Kidney epithelial cell (primary cell): Measurements from ENCODE around the gene PITPNB. TPM values are rescaled to one million over a fixed set of nuclear protein-coding genes. Genes with fewer than 3 reads are reported as not detected.

ENCODE experiments used
- DNase-seq: peaks from one replicate; pipeline ENCODE4 v3.0.0-alpha.2; 2010; ENCODE audit warnings: low read depth
- H3K27me3 ChIP-seq: 2 replicates; pipeline ENCODE4 v1.6.0; 2011; ENCODE audit warnings: low read length; ENCODE audit not compliant: control insufficient read depth, insufficient read depth
- H3K36me3 ChIP-seq: 2 replicates; pipeline ENCODE4 v1.5.1; 2011; ENCODE audit warnings: low read length; ENCODE audit not compliant: control insufficient read depth, insufficient read depth
- H3K4me3 ChIP-seq: 2 replicates; pipeline ENCODE4 v1.5.1; 2011; ENCODE audit warnings: low read depth, mild to moderate bottlenecking, control low read depth, low read length
- CTCF ChIP-seq: IDR thresholded peaks from 2 replicates; pipeline ENCODE4 v1.5.1; 2011; ENCODE audit warnings: mild to moderate bottlenecking, moderate library complexity, low read length, control low read depth, inconsistent platforms; ENCODE audit not compliant: insufficient read depth, poor library complexity, severe bottlenecking
- total RNA-seq: library from RNA; depleted of rRNA; stranded (reverse); fragments of >200 nt; gene quantifications from 2 replicates; pipeline ENCODE4 v1.2.3, GENCODE V29; 2015

PITPNB gene
- total RNA-seq, 1 donor from 2014 or later, result 32.3 TPM

- H3K36me3 ChIP-seq, result no peaks in the 10 kb centered on the region
- H3K4me3 ChIP-seq, result no peak overlapping the region
- TF ChIP-seq CTCF, result no peak
- no peak for DNase-seq
- H3K27me3 ChIP-seq, result no peaks in the 10 kb centered on the region
Observed at GRCh38 chr22:27941143-27941542, 22.1 kb upstream of the PITPNB start.

GRCh38 chr22:27937453-27937852 lies 18.4 kb upstream of the PITPNB start:
- peak; percentile 13 for TF ChIP-seq CTCF
- Histone ChIP-seq H3K4me3 (no peak overlapping the region), H3K27me3 (no peaks in the 10 kb centered on the region), H3K36me3 (no peaks in the 10 kb centered on the region)
- no peak for DNase-seq

GRCh38 chr22:27935897-27936296 lies 16.8 kb upstream of the PITPNB start:
- DNase-seq, result no peak
- H3K27me3 ChIP-seq, result no peaks in the 10 kb centered on the region
- no peaks in the 10 kb centered on the region for H3K36me3 ChIP-seq
- TF ChIP-seq CTCF, result no peak
- H3K4me3 ChIP-seq, result no peak overlapping the region

- H3K4me3 ChIP-seq, result no peak overlapping the region
- TF ChIP-seq CTCF, result no peak
- no peaks in the 10 kb centered on the region for H3K36me3 ChIP-seq
- H3K27me3 ChIP-seq, result no peaks in the 10 kb centered on the region
- DNase-seq, result no peak
Observed at GRCh38 chr22:27934069-27934468, 15.0 kb upstream of the PITPNB start.

- no peak for DNase-seq
Observed at GRCh38 chr22:27933186-27933983, 14.3 kb upstream of the PITPNB start.

More at GRCh38 chr22:27933186-27933983, 14.3 kb upstream of the PITPNB start:
- TF ChIP-seq CTCF, result no peak
- Histone ChIP-seq H3K4me3 (no peak overlapping the region), H3K27me3 (no peaks in the 10 kb centered on the region), H3K36me3 (no peaks in the 10 kb centered on the region)
